Hepatocyte (in vitro differentiated cells): ENCODE measurements around the gene ART3. TPM values are rescaled to one million over a fixed set of nuclear protein-coding genes. Genes with fewer than 3 reads are reported as not detected.
A peak's percentile ranks its signal among the peaks of the same experiment; 100 is the strongest.

Experiments
- DNase-seq: peaks from one replicate; pipeline ENCODE4 v3.0.0-alpha.2; 2016; ENCODE audit warnings: low spot score
- H2AFZ ChIP-seq: fragments of 200-600 bp; sonication (generic); 2 replicates; pipeline ENCODE4 v1.6.0; 2016; ENCODE audit warnings: antibody characterized with exemption, mild to moderate bottlenecking
- H3K27ac ChIP-seq: fragments of 200-600 bp; sonication (generic); 2 replicates; pipeline ENCODE4 v1.5.1; 2016; ENCODE audit warnings: mild to moderate bottlenecking
- H3K27me3 ChIP-seq: fragments of 200-600 bp; sonication (generic); 2 replicates; pipeline ENCODE4 v1.6.1; 2016
- H3K36me3 ChIP-seq: fragments of 200-600 bp; sonication (generic); replicated peaks from 2 replicates; pipeline ENCODE4 v1.5.1; 2016; ENCODE audit warnings: low read depth; ENCODE audit not compliant: insufficient read depth
- H3K4me1 ChIP-seq: fragments of 200-600 bp; sonication (generic); 2 replicates; pipeline ENCODE4 v1.5.1; 2016; ENCODE audit warnings: mild to moderate bottlenecking, moderate library complexity; ENCODE audit not compliant: insufficient read depth
- H3K4me2 ChIP-seq: fragments of 200-600 bp; sonication (generic); 2 replicates; pipeline ENCODE4 v1.6.0; 2016
- H3K4me3 ChIP-seq: fragments of 200-600 bp; sonication (generic); 2 replicates; pipeline ENCODE4 v1.5.1; 2016; ENCODE audit warnings: mild to moderate bottlenecking
- H3K79me2 ChIP-seq: fragments of 200-600 bp; sonication (generic); 2 replicates; pipeline ENCODE4 v1.6.0; 2017; ENCODE audit warnings: mild to moderate bottlenecking
- H3K9me2 ChIP-seq: fragments of 200-600 bp; sonication (generic); replicated peaks from 2 replicates; pipeline ENCODE4 v1.6.0; 2017; ENCODE audit warnings: mild to moderate bottlenecking; ENCODE audit not compliant: insufficient read depth
- H3K9me3 ChIP-seq: fragments of 200-600 bp; sonication (generic); 2 replicates; pipeline ENCODE4 v1.5.1; 2016; ENCODE audit warnings: low read depth, mild to moderate bottlenecking
- H4K20me1 ChIP-seq: fragments of 200-600 bp; sonication (generic); 2 replicates; pipeline ENCODE4 v1.6.0; 2016; ENCODE audit warnings: mild to moderate bottlenecking; ENCODE audit not compliant: insufficient read depth, poor library complexity, severe bottlenecking
- CTCF ChIP-seq: fragments of 200-600 bp; sonication (generic); IDR thresholded peaks from 2 replicates; pipeline ENCODE4 v1.5.1; 2016; ENCODE audit warnings: antibody characterized with exemption, mild to moderate bottlenecking; ENCODE audit not compliant: poor library complexity
- EZH2 ChIP-seq: fragments of 200-600 bp; sonication (generic); IDR thresholded peaks from 2 replicates; pipeline ENCODE4 v1.6.1; 2016; ENCODE audit warnings: antibody characterized with exemption, mild to moderate bottlenecking, borderline replicate concordance
- EZH2phosphoT487 ChIP-seq: fragments of 200-600 bp; sonication (generic); IDR thresholded peaks from one replicate; pipeline ENCODE4 v1.6.1; 2018; ENCODE audit warnings: antibody characterized with exemption, mild to moderate bottlenecking, low read depth, moderate library complexity; ENCODE audit not compliant: unreplicated experiment, severe bottlenecking
- WGBS: methylation state at CpG from one replicate; pipeline ENCODE4 v1.1.6; 2016; ENCODE audit warnings: low lambda C conversion rate; ENCODE audit errors: missing lambda C conversion rate; 5-methylcytosine and 5-hydroxymethylcytosine counted together
- polyA plus RNA-seq: library from polyadenylated mRNA; unstranded; fragments of >200 nt; fragmentation: Nextera tagmentation; extraction: Ambion mirVana; gene quantifications from 2 replicates; pipeline ENCODE4 v1.2.1, GENCODE V29; 2016
- total RNA-seq: library from RNA; depleted of rRNA; stranded (reverse); fragments of >200 nt; gene quantifications from 2 replicates; pipeline ENCODE4 v1.2.3, GENCODE V29; 2014

ART3 gene
- total and polyA plus RNA-seq, 2 experiments from 2014 or later = 0.90 to 2.8 TPM

DNA sequence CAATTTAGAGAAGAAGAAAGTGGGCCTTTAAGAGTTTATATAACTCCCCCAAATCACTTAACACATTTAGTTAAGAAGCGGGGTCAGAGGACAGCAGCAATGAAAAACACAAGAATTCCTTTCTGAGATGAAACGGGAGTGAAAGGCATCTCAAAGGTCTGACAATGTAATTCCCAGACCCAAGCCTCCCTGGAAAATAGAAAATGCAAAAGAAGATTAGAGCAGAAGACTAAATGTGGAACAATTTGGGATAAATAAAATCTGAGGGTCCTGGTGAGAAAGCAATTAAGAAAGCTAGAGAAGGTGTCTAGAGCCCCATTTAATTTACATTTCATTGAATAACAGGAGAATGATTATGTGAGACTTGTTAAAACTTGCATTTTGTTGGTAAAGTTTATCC is 19.1 kb upstream of the ART3 start:
- Histone ChIP-seq H4K20me1 (no peaks in the 10 kb centered on the region), H3K4me1 (no peaks in the 10 kb centered on the region), H3K9me2 (no peaks in the 10 kb centered on the region), H3K9me3 (no peaks in the 10 kb centered on the region), H3K36me3 (no peaks in the 10 kb centered on the region), H3K4me2 (no peak overlapping the region), H2AFZ (no peak overlapping the region), H3K27ac (no peak overlapping the region), H3K79me2 (no peaks in the 10 kb centered on the region), H3K27me3 (no peaks in the 10 kb centered on the region), H3K4me3 (no peak overlapping the region)
- WGBS = 40% methylated on average over 2 of the region's 2 CpGs
- no peak for DNase-seq
- TF ChIP-seq EZH2 = no peak
- TF ChIP-seq EZH2phosphoT487 = no peak
- TF ChIP-seq CTCF = no peak

DNA sequence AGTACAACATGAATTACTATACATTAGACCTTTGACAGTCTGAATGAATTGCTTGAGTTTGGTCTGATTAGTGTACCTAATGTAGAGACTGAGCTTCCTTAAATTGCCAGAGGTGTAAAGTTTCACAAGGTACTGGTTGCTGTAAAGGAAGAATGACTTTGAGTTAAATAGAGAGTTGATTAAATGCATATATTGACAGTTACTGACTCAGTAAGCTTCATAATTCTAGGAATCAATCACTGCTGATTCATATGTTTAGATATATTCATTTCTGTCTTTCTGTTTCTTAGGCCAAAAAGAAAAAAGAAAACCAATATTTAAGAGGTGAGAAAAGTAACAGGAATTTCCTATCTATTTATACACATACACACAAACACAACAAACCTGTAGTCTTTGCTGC is 16.2 kb upstream of the ART3 start:
- no peak for TF ChIP-seq EZH2phosphoT487
- TF ChIP-seq CTCF = no peak
- no peak for TF ChIP-seq EZH2
- H2AFZ ChIP-seq = no peak overlapping the region
- no peak for DNase-seq
- no peaks in the 10 kb centered on the region for H3K36me3 ChIP-seq
- H3K27me3 ChIP-seq = no peaks in the 10 kb centered on the region
- H3K79me2 ChIP-seq = no peaks in the 10 kb centered on the region
- peak overlapping the region; percentile 36 for H3K4me2 ChIP-seq
- no peak overlapping the region for H3K4me3 ChIP-seq
- H4K20me1 ChIP-seq = no peaks in the 10 kb centered on the region
- no peaks in the 10 kb centered on the region for H3K9me2 ChIP-seq
- H3K9me3 ChIP-seq = no peaks in the 10 kb centered on the region
- no peak overlapping the region for H3K27ac ChIP-seq
- H3K4me1 ChIP-seq = no peaks in the 10 kb centered on the region

DNA sequence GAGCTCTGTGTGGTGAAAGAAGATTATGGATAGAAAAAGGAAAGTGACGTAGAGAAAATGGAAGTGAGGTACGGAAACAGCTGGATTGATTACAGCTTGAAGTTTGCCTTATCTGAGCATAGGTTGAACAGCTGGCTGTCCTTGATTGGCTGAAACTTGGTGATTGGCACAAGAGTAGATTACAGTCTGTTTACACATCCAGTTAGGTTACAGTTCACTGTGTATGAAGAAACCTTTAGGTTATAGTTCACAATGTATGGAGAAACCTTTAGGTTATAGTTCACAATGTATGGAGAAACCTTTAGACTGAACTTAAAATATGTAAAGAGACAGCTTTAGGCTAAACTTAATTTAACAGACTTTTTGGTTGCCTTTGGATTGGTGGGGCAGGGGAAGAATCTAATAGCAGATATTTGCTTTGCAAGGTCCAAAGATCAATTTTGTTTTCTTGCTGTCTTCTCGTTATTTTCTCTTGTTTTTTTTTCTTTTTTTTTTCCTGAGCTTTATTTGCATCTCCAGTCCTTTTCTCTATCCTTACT is 15.6 kb upstream of the ART3 start:
- Histone ChIP-seq H4K20me1 (no peaks in the 10 kb centered on the region), H3K4me1 (no peaks in the 10 kb centered on the region), H3K27ac (no peak overlapping the region), H3K4me2 (peak overlapping the region; percentile 36), H3K9me3 (no peaks in the 10 kb centered on the region), H3K27me3 (no peaks in the 10 kb centered on the region), H3K36me3 (no peaks in the 10 kb centered on the region), H3K79me2 (no peaks in the 10 kb centered on the region), H2AFZ (no peak overlapping the region), H3K4me3 (no peak overlapping the region), H3K9me2 (no peaks in the 10 kb centered on the region)
- no peak for TF ChIP-seq EZH2phosphoT487
- TF ChIP-seq EZH2 = no peak
- TF ChIP-seq CTCF = no peak
- WGBS = 52% methylated on average over 3 of the region's 3 CpGs
- no peak for DNase-seq

DNA sequence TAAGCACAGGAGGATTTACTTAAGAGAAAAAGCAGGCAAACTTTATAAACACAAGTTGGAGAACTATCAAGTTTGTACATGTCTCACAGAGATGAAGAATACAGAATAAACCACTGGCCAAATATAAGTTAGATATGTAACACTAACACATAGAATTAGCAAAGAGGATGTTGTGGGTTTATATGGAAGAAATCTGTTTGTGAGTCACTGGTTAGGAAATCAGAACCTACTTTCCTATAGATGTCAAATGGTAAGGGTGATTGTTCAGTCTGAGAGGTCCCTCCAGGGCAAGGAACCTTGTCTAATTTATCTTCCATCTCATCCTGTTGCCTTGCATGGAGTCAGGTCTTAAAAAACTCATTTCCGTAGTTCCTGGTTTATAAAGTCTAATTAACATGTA is 14.8 kb upstream of the ART3 start:
- Histone ChIP-seq H3K36me3 (no peaks in the 10 kb centered on the region), H3K4me1 (no peaks in the 10 kb centered on the region), H3K4me3 (no peak overlapping the region), H3K9me2 (no peaks in the 10 kb centered on the region), H3K79me2 (no peaks in the 10 kb centered on the region), H3K9me3 (no peaks in the 10 kb centered on the region), H2AFZ (no peak overlapping the region), H3K4me2 (no peak overlapping the region), H4K20me1 (no peaks in the 10 kb centered on the region), H3K27ac (no peak overlapping the region), H3K27me3 (no peaks in the 10 kb centered on the region)
- no peak for TF ChIP-seq CTCF
- DNase-seq = no peak
- 41% methylated on average over 1 of the region's 1 CpG for WGBS
